GM12878 (cell line): Measurements from ENCODE around the gene CLIC5. TPM values are rescaled to one million over a fixed set of nuclear protein-coding genes. Genes with fewer than 3 reads are reported as not detected.

Experiments
- ATAC-seq: fragments of 200-7000 bp; cut with Tn5 transposase; 3 replicates; pipeline ENCODE4 v1.9.1; 2020; ENCODE audit warnings: mild to moderate bottlenecking, moderate library complexity
- BruUV-seq: library from RNA; stranded (reverse); fragments of 400-500 nt; replicated peaks from 2 replicates; lab custom pipeline; 2021; lab: Mats Ljungman, UMichigan
- CTCF ChIA-PET: fragments of 300-600 bp; sonication (Branson Sonifier 250); formaldehyde crosslinking; extraction: SDS; loops from one replicate; lab custom pipeline; 2021; ENCODE audit warnings: inconsistent platforms; lab: Yijun Ruan, JAX
- POLR2A ChIA-PET: fragments of 350-600 bp; formaldehyde crosslinking; extraction: SDS; loops from one replicate; lab custom pipeline; 2021; ENCODE audit warnings: inconsistent platforms; lab: Charles Lee
- RAD21 ChIA-PET: fragments of 300-600 bp; sonication (Branson Sonifier 250); formaldehyde crosslinking; loops from one replicate; lab custom pipeline; 2023; ENCODE audit warnings: antibody characterized with exemption; ENCODE audit not compliant: unreplicated experiment; lab: Charles Lee
- SMC1A ChIA-PET: fragments of 300-600 bp; sonication (Branson Sonifier 250); formaldehyde crosslinking; loops from one replicate; lab custom pipeline; 2023; ENCODE audit not compliant: unreplicated experiment, uncharacterized antibody; lab: Charles Lee
- DNase-seq: peaks from one replicate; pipeline ENCODE4 v3.0.0-alpha.2; 2011; ENCODE audit warnings: low read depth, low spot score
- FAIRE-seq: peaks from 3 replicates; lab custom pipeline; 2011; peaks lifted over from hg19 to GRCh38; lab: Jason Lieb, UNC
- H2AFZ ChIP-seq: 2 replicates; pipeline ENCODE4 v1.6.0; 2011; ENCODE audit warnings: low read depth, low read length, control low read depth; ENCODE audit not compliant: control insufficient read depth
- H3K27ac ChIP-seq: 2 replicates; pipeline ENCODE4 v1.5.1; 2011; ENCODE audit warnings: control low read depth; ENCODE audit not compliant: control insufficient read depth, insufficient read depth
- H3K27me3 ChIP-seq, 2 experiments: replicated peaks in 1 of 2; 2 replicates each; pipeline versions ENCODE4 v1.6.0 to v1.6.1; 2011; ENCODE audit warnings: low read length in 1 of 2; ENCODE audit not compliant: control insufficient read depth in 2 of 2, insufficient read depth in 2 of 2
- H3K36me3 ChIP-seq, 2 experiments: 2 replicates each; pipeline ENCODE4 v1.5.1; 2011; ENCODE audit warnings: low read length in 1 of 2; ENCODE audit not compliant: control insufficient read depth in 2 of 2, insufficient read depth in 2 of 2
- H3K4me1 ChIP-seq: 2 replicates; pipeline ENCODE4 v1.6.1; 2011; ENCODE audit warnings: mild to moderate bottlenecking, low read length, moderate library complexity, mixed read lengths; ENCODE audit not compliant: control insufficient read depth, insufficient read depth
- H3K4me2 ChIP-seq: 2 replicates; pipeline ENCODE4 v1.6.0; 2011; ENCODE audit warnings: control low read depth; ENCODE audit not compliant: control insufficient read depth, insufficient read depth
- H3K4me3 ChIP-seq: fragments of 200-600 bp; sonication (generic); 2 replicates; pipeline ENCODE4 v1.5.1; 2016
- H3K79me2 ChIP-seq: 2 replicates; pipeline ENCODE4 v1.6.0; 2011; ENCODE audit warnings: low read length; ENCODE audit not compliant: control insufficient read depth, insufficient read depth
- H3K9ac ChIP-seq: 2 replicates; pipeline ENCODE4 v1.8.0; 2011; ENCODE audit warnings: low read length, control low read depth, mixed read lengths; ENCODE audit not compliant: control insufficient read depth, insufficient read depth
- H3K9me3 ChIP-seq: replicated peaks from 3 replicates; pipeline ENCODE4 v1.5.1; 2011; ENCODE audit warnings: mild to moderate bottlenecking, low read length; ENCODE audit not compliant: control insufficient read depth, insufficient read depth
- H4K20me1 ChIP-seq: 2 replicates; pipeline ENCODE4 v1.6.0; 2011; ENCODE audit not compliant: control insufficient read depth, insufficient read depth
- ATF2 ChIP-seq: IDR thresholded peaks from 2 replicates; pipeline ENCODE4 v1.6.1; 2012; ENCODE audit warnings: low read length, inconsistent platforms
- BCL11A ChIP-seq: IDR thresholded peaks from 2 replicates; pipeline ENCODE4 v1.6.1; 2011; ENCODE audit warnings: low read depth, low read length
- CHD4 ChIP-seq: fragments of 200-600 bp; sonication (generic); IDR thresholded peaks from 2 replicates; pipeline ENCODE4 v1.6.1; 2016; ENCODE audit warnings: mild to moderate bottlenecking
- EED ChIP-seq: sonication (generic); IDR thresholded peaks from 2 replicates; pipeline ENCODE4 v1.6.1; 2016; ENCODE audit warnings: antibody characterized with exemption, low read depth
- ELK1 ChIP-seq: IDR thresholded peaks from 2 replicates; pipeline ENCODE4 v1.6.1; 2012; ENCODE audit warnings: low read depth, low read length, improper control_type of control experiment
- ETV6 ChIP-seq, 2 experiments: fragments of 450-650 bp in 1 of 2; IDR thresholded peaks in 1 of 2; conservative IDR thresholded peaks in 1 of 2; 2 replicates each; pipeline ENCODE4 v1.6.1; 2014; ENCODE audit warnings: antibody characterized with exemption in 1 of 2, borderline replicate concordance in 1 of 2, low read depth in 1 of 2, mild to moderate bottlenecking in 1 of 2, moderate library complexity in 1 of 2
- IRF5 ChIP-seq: fragments of 450-650 bp; IDR thresholded peaks from 2 replicates; pipeline ENCODE4 v1.6.1; 2017; ENCODE audit warnings: borderline replicate concordance
- MYB ChIP-seq: fragments of 150-350 bp; IDR thresholded peaks from 2 replicates; pipeline ENCODE4 v1.6.1; 2014; ENCODE audit warnings: mild to moderate bottlenecking, low read depth, low read length, borderline replicate concordance
- NR2C1 ChIP-seq: fragments of 450-650 bp; IDR thresholded peaks from 2 replicates; pipeline ENCODE4 v1.6.1; 2017; ENCODE audit warnings: antibody characterized with exemption, mild to moderate bottlenecking, moderate library complexity
- PML ChIP-seq: IDR thresholded peaks from 2 replicates; pipeline ENCODE4 v1.6.1; 2012; ENCODE audit warnings: low read length, inconsistent platforms
- SMAD5 ChIP-seq: IDR thresholded peaks from 2 replicates; pipeline ENCODE4 v1.6.1; 2016; ENCODE audit warnings: antibody characterized with exemption, low read depth
- YBX1 ChIP-seq: fragments of 450-650 bp; IDR thresholded peaks from 2 replicates; pipeline ENCODE4 v1.6.1; 2016; ENCODE audit warnings: antibody characterized with exemption
- ZNF207 ChIP-seq: fragments of 450-650 bp; IDR thresholded peaks from 2 replicates; pipeline ENCODE4 v1.6.1; 2014; ENCODE audit warnings: antibody characterized with exemption, mild to moderate bottlenecking, borderline replicate concordance
- ZNF24 ChIP-seq: fragments of 450-650 bp; IDR thresholded peaks from 2 replicates; pipeline ENCODE4 v1.6.1; 2017; ENCODE audit warnings: antibody characterized with exemption, mild to moderate bottlenecking
- ZNF384 ChIP-seq: IDR thresholded peaks from 2 replicates; pipeline ENCODE4 v1.6.1; 2012; ENCODE audit warnings: low read depth, mild to moderate bottlenecking, low read length, improper control_type of control experiment, borderline replicate concordance
- ZZZ3 ChIP-seq: IDR thresholded peaks from 2 replicates; pipeline ENCODE4 v1.6.1; 2011; ENCODE audit warnings: low read depth; ENCODE audit not compliant: control insufficient read depth, insufficient read length
- WGBS: methylation state at CpG from one replicate; pipeline ENCODE4 v1.1.6; 2016; ENCODE audit warnings: low lambda C conversion rate; ENCODE audit not compliant: insufficient replicate concordance, insufficient coverage; ENCODE audit errors: missing lambda C conversion rate; 5-methylcytosine and 5-hydroxymethylcytosine counted together
- in situ Hi-C: fragments of 300-500 bp; cut with MboI; formaldehyde crosslinking; loops from 9 replicates; pipeline ENCODE4 v1.14.3; 2018; ENCODE audit warnings: mixed read lengths
- intact Hi-C: fragments of 100-400 bp; cut with micrococcal nuclease; formaldehyde crosslinking; loops from one replicate; pipeline ENCODE4 v1.14.2; 2022; ENCODE audit not compliant: unreplicated experiment
- polyA plus RNA-seq, 11 experiments: library from polyadenylated mRNA; depleted of rRNA in 4 of 11; unstranded in 6 of 11; stranded (reverse) in 5 of 11; fragments of >200 nt; fragmentation: Nextera tagmentation in 4 of 11; fragmentation: Illumina TruSeq in 1 of 11; extraction: Ambion mirVana in 4 of 11; extraction: Trizol in 1 of 11; gene quantifications; 1 replicate in 1 of 11; 2 replicates in 10 of 11; pipeline versions ENCODE4 v1.2.1 to v1.2.3, GENCODE V29; 2011 to 2016; ENCODE audit warnings: inconsistent platforms in 2 of 11, missing spikeins in 2 of 11, low read depth in 1 of 11
- total RNA-seq, 4 experiments: library from RNA; depleted of rRNA in 3 of 4; stranded (reverse); fragments of >200 nt in 3 of 4; fragmentation: Illumina TruSeq in 1 of 4; extraction: Trizol in 1 of 4; gene quantifications; 2 replicates each; pipeline versions ENCODE4 v1.2.1 to v1.2.3, GENCODE V29; 2013 to 2021
- TF ChIP-seq, protein P1 (sequence below): IDR thresholded peaks from 2 replicates; pipeline ENCODE4 v1.6.1; 2011; ENCODE audit warnings: low read depth, low read length, improper control_type of control experiment, borderline replicate concordance

The CLIC5 gene
- total and polyA plus RNA-seq, 10 of the 15 experiments (the other 5 are each of a cell fraction or from before 2014, with no cell fraction given) = 0.01 to 0.08 (median 0.02) TPM; not detected in 7

DNA sequence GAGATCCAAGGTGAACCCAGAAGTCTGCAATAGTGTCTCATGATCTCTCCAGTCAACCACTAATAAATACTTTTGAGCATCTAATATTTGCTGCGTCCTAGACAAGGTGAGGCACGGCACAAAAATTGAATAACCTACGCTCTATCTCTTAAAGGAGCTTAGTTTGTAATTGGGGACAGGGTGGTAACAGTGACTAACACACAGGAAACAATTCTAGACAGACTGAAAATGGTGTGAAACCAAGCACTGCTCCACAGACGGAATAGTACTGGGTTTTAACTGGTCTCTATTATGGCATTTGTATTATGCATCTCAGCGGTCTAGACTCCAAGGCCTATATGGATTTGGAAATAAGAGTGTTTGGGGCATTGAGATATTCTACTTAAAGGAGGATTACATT lies 120.1 kb downstream of the CLIC5 start:
- TF ChIP-seq IRF5 (no peak), ELK1 (no peak), PML (no peak), SMAD5 (no peak), NR2C1 (no peak), ATF2 (no peak), CHD4 (no peak), ZNF384 (no peak), ZZZ3 (no peak), ZNF207 (no peak), YBX1 (no peak), BCL11A (no peak), ETV6 (conservative IDR thresholded peaks at IDR 0.05 in 1 of 2, IDR thresholded peaks at IDR 0.05 in 1 of 2; ENCODE audit: borderline replicate concordance in 1 of 2, low read depth in 1 of 2) (no peak), MYB (no peak), ZNF24 (no peak), EED (no peak)
- TF ChIP-seq, protein P1, sequence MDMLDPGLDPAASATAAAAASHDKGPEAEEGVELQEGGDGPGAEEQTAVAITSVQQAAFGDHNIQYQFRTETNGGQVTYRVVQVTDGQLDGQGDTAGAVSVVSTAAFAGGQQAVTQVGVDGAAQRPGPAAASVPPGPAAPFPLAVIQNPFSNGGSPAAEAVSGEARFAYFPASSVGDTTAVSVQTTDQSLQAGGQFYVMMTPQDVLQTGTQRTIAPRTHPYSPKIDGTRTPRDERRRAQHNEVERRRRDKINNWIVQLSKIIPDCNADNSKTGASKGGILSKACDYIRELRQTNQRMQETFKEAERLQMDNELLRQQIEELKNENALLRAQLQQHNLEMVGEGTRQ = no peak
- SMC1A ChIA-PET = no interaction called here
- Histone ChIP-seq H3K9me3 (no peaks in the 10 kb centered on the region), H3K79me2 (no peaks in the 10 kb centered on the region), H3K4me2 (no peak overlapping the region), H3K27ac (no peak overlapping the region), H4K20me1 (no peaks in the 10 kb centered on the region), H3K9ac (no peak overlapping the region), H3K36me3 (no peaks in the 10 kb centered on the region), H3K27me3 (no peaks in the 10 kb centered on the region; a peak in 2 of 4 replicates), H3K4me3 (no peak overlapping the region), H2AFZ (no peak overlapping the region), H3K4me1 (no peaks in the 10 kb centered on the region)
- CTCF ChIA-PET = interaction anchor here (0.9 kb wide), 1 partner anchor 27 kb away, joined by 4 read pairs; no protein-coding TSS in a partner anchor
- POLR2A ChIA-PET = no interaction called here
- 24% methylated on average over 5 of the region's 5 CpGs for WGBS
- FAIRE-seq (no peak), ATAC-seq (no peak), DNase-seq (no peak)
- intact Hi-C loops = no loop called here
- in situ Hi-C loops = no loop called here
- BruUV-seq = no TSS peak
- RAD21 ChIA-PET = interaction anchor here (1.2 kb wide), 1 partner anchor 35 kb away, joined by 3 read pairs; no protein-coding TSS in a partner anchor
